Memory B cell (primary cell): ENCODE results near the gene PPP1CB.
"Not testable (repeated sequence)": the region's sequence is repeated elsewhere in the genome, so short reads cannot be mapped to it uniquely, and the experiment has no call there.

Source experiments
- ATAC-seq: fragments of 150-1000 bp; cut with Tn5 transposase; 2 replicates; pipeline ENCODE4 v1.10.0; 2021; ENCODE audit warnings: low read depth, mild to moderate bottlenecking, moderate library complexity
- DNase-seq, 2 donors: peaks; one replicate each; pipeline ENCODE4 v3.0.0; 2022; ENCODE audit warnings: low spot score in 2 of 2
- H3K27ac Mint-ChIP-seq: one replicate; pipeline ENCODE4 v1.8.0; 2022; ENCODE audit warnings: mild to moderate bottlenecking, moderate library complexity, mixed read lengths
- H3K27me3 Mint-ChIP-seq: one replicate; pipeline ENCODE4 v1.8.0; 2022; ENCODE audit warnings: mixed read lengths
- H3K36me3 Mint-ChIP-seq: one replicate; pipeline ENCODE4 v1.8.0; 2022; ENCODE audit warnings: mild to moderate bottlenecking, mixed read lengths
- H3K4me1 Mint-ChIP-seq: one replicate; pipeline ENCODE4 v1.8.0; 2022; ENCODE audit warnings: mixed read lengths
- H3K4me3 Mint-ChIP-seq: one replicate; pipeline ENCODE4 v1.8.0; 2022; ENCODE audit warnings: mild to moderate bottlenecking, moderate library complexity, mixed read lengths
- H3K9me3 Mint-ChIP-seq: one replicate; pipeline ENCODE4 v1.8.0; 2022; ENCODE audit warnings: mixed read lengths

The PPP1CB gene

GRCh38 chr2:28776471-28776870 lies 24.8 kb downstream of the PPP1CB start:
- H3K9me3 Mint-ChIP-seq = no peaks in the 10 kb centered on the region
- no peak overlapping the region for H3K4me3 Mint-ChIP-seq
- H3K27me3 Mint-ChIP-seq = no peaks in the 10 kb centered on the region
- peaks cover 12% of the 10 kb centered on the region for H3K36me3 Mint-ChIP-seq
- H3K4me1 Mint-ChIP-seq = peaks cover 5% of the 10 kb centered on the region
- H3K27ac Mint-ChIP-seq = peak overlapping the region; percentile 28
- ATAC-seq (no peak), DNase-seq (no peak)

GRCh38 chr2:28778392-28778791 lies 26.8 kb downstream of the PPP1CB start:
- Mint-ChIP-seq H3K4me1 (peaks cover 4% of the 10 kb centered on the region), H3K27ac (no peak overlapping the region), H3K36me3 (peaks cover 19% of the 10 kb centered on the region), H3K27me3 (no peaks in the 10 kb centered on the region), H3K4me3 (no peak overlapping the region), H3K9me3 (no peaks in the 10 kb centered on the region)
- ATAC-seq = no peak
- no peak for DNase-seq

DNA sequence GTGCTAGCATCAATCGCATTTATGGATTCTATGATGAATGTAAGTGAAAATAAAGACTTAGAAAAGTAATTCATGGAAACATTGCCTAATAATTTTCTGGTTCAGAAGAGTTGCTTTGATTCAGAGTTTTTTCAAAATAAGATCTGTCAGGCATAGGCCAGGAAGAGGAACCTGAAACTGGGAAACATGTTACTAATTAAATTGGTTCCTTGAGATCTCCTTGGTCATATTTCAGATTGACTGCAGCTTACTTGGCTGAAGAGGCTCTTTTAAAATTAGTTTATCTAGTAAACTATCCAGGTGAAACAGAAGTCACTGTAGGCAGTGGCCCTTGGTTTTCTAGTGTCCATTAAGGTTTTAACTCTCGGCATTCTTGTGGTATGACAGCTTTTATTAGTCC lies 27.4 kb downstream of the PPP1CB start:
- Mint-ChIP-seq H3K27me3 (no peaks in the 10 kb centered on the region), H3K27ac (no peak overlapping the region), H3K36me3 (peaks cover 19% of the 10 kb centered on the region), H3K9me3 (no peaks in the 10 kb centered on the region), H3K4me3 (no peak overlapping the region), H3K4me1 (peaks cover 4% of the 10 kb centered on the region)
- DNase-seq (no peak), ATAC-seq (no peak)

DNA sequence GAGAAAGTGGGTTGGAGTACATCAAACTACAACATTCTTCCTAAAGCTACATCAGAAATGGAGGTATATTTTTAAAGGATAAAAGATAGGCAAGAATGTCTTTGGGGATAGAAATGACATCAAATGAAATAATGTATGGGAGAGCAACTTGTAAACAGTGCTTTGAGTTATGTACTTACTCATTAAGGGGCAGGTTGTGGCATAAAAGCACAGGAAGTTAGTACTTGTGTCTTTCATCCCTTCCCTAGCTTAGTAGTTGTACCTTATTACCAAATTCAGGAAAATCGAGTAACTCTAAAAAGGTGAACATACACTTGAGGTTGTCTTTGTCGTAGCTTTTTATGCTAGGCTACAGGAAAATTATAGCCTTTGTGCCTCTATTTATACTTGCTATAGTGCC lies 28.9 kb downstream of the PPP1CB start:
- H3K4me3 Mint-ChIP-seq = no peak overlapping the region
- ATAC-seq = no peak
- no peaks in the 10 kb centered on the region for H3K27me3 Mint-ChIP-seq
- no peak for DNase-seq
- no peak overlapping the region for H3K27ac Mint-ChIP-seq
- H3K4me1 Mint-ChIP-seq = peaks cover 3% of the 10 kb centered on the region
- peaks cover 19% of the 10 kb centered on the region for H3K36me3 Mint-ChIP-seq
- H3K9me3 Mint-ChIP-seq = no peaks in the 10 kb centered on the region

GRCh38 chr2:28782423-28782822 lies 30.8 kb downstream of the PPP1CB start:
- H3K27ac Mint-ChIP-seq = no peak overlapping the region
- no peaks in the 10 kb centered on the region for H3K9me3 Mint-ChIP-seq
- DNase-seq (no peak), ATAC-seq (no peak)
- H3K4me1 Mint-ChIP-seq = no peaks in the 10 kb centered on the region
- H3K4me3 Mint-ChIP-seq = no peak overlapping the region
- H3K27me3 Mint-ChIP-seq = no peaks in the 10 kb centered on the region
- peaks cover 21% of the 10 kb centered on the region for H3K36me3 Mint-ChIP-seq

DNA sequence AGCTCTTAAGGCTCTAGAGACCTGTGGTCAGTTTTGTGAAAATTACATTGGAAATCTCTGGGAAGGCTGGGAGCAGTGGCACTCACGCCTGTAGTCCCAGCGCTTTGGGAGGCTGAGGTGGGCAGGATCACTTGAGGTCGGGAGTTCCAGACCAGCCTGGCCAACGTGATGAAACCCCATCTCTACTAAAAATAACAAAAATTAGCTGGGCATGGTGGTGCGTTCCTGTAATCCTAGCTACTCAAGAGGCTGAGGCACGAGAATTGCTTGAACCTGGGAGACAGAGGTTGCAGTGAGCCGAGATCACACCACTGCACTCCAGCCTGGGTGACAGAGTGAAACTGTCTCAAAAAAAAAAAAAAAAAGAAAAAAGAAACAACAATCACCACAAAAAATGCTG lies 32.9 kb downstream of the PPP1CB start:
- not testable (repeated sequence) for H3K27ac Mint-ChIP-seq, H3K4me3 Mint-ChIP-seq, H3K9me3 Mint-ChIP-seq, H3K4me1 Mint-ChIP-seq, H3K27me3 Mint-ChIP-seq, DNase-seq, ATAC-seq
- H3K36me3 Mint-ChIP-seq = peaks cover 34% of the 10 kb centered on the region

- H3K4me3 Mint-ChIP-seq = no peak overlapping the region
- ATAC-seq = no peak
- DNase-seq = no peak
- H3K36me3 Mint-ChIP-seq = peaks cover 53% of the 10 kb centered on the region
- H3K9me3 Mint-ChIP-seq = no peaks in the 10 kb centered on the region
- H3K27ac Mint-ChIP-seq = peak overlapping the region; percentile 4
- peaks cover 4% of the 10 kb centered on the region for H3K4me1 Mint-ChIP-seq
- H3K27me3 Mint-ChIP-seq = no peaks in the 10 kb centered on the region
Measured at GRCh38 chr2:28796620-28797019, 45.0 kb downstream of the PPP1CB start.

DNA sequence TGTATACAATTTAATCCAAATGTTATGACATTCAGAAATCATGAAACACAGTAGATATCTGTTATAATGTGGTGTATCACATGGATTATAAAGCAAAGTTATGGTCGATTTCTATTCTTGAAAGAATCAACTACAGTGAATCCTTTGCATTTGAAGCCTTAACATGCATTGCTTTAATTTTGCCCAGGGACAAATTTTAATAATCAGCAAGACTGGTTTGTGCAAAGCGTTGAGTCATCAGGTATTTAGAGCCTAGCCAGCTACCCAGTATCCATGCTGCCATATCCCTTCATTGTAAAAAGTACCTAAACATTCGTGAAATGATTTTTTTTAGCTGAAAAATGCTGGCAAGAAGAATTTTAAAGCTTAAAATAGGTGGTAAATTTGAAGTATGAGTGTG lies 50.1 kb downstream of the PPP1CB start:
- ATAC-seq (no peak), DNase-seq (no peak)
- Mint-ChIP-seq H3K4me3 (no peak overlapping the region), H3K4me1 (no peaks in the 10 kb centered on the region), H3K9me3 (peaks cover 2% of the 10 kb centered on the region), H3K36me3 (peaks cover 29% of the 10 kb centered on the region), H3K27ac (no peak overlapping the region), H3K27me3 (no peaks in the 10 kb centered on the region)

GRCh38 chr2:28802975-28803429 lies 51.4 kb downstream of the PPP1CB start:
- no peak for ATAC-seq
- no peak for DNase-seq
- Mint-ChIP-seq H3K27me3 (no peaks in the 10 kb centered on the region), H3K27ac (no peak overlapping the region), H3K4me3 (no peak overlapping the region), H3K36me3 (peaks cover 17% of the 10 kb centered on the region), H3K9me3 (peaks cover 2% of the 10 kb centered on the region), H3K4me1 (no peaks in the 10 kb centered on the region)

GRCh38 chr2:28809927-28810326 lies 58.3 kb downstream of the PPP1CB start:
- Mint-ChIP-seq H3K27ac (peak overlapping the region; percentile 70), H3K4me3 (peak overlapping the region; percentile 87), H3K36me3 (peaks cover 2% of the 10 kb centered on the region), H3K9me3 (peaks cover 2% of the 10 kb centered on the region), H3K27me3 (no peaks in the 10 kb centered on the region), H3K4me1 (no peaks in the 10 kb centered on the region)
- ATAC-seq = no peak
- no peak for DNase-seq

DNA sequence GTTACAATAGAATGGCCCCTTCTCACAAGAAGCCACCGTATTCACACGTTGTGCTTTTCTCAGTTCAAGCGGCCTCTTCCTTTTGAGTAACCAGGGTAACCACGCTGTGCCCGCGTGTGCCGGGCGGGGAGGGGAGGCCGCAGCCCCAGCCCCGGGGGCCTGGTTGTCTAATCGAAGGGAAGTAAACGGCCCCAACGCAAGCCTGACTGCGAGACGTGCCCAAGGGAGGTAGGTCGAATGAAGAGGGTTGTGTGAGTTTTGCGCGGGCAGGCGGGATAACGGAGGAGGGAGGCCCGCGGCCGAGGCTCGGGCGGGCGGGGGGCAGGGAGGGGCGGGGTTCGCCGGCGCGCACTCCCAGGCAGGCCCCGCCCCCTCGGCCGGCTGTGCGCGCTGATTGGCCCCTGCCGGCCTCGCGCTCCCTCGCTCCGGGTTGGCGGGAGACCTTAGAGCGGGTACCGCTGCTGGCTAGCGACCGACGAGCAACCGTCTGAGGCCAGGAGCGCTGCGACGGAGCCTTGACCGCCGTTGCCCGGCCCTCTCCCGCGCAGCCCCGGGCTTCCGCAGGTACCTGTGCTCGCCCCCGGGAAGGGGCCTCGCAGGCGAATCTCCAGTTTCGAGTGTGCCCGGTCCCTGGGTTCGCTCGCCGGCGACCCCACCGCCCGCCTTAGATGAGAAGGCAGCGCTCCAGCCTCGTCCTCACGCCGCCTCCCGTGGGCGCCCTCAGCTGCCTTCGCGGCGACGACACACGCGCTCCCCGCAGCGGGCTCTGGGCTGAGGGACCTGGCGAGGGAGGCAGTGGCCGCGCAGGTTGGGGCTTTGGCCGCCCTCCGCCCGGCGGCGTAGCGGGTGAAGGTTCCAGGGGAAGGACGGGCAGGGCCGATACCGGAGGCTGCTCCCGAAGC lies 59.0 kb downstream of the PPP1CB start, which contains the start of gene SPDYA:
SPDYA (plus strand) TSS at position 451 of the 902 bp plus-strand sequence. CDS start 5,181 bp downstream, outside the sequence.
- Mint-ChIP-seq H3K36me3 (peaks cover 2% of the 10 kb centered on the region), H3K27ac (peak within 1 kb of the TSS; percentile 70), H3K9me3 (peaks cover 2% of the 10 kb centered on the region)

GRCh38 chr2:28818053-28818452 lies 66.4 kb downstream of the PPP1CB start:
- DNase-seq (no peak), ATAC-seq (no peak)
- Mint-ChIP-seq H3K36me3 (no peaks in the 10 kb centered on the region), H3K27ac (no peak overlapping the region), H3K4me3 (no peak overlapping the region), H3K4me1 (peaks cover 3% of the 10 kb centered on the region), H3K27me3 (no peaks in the 10 kb centered on the region), H3K9me3 (no peaks in the 10 kb centered on the region)

More for the DNA sequence above, 59.0 kb downstream of the PPP1CB start, which contains the start of gene SPDYA:
- peak; percentile 89 for ATAC-seq
- peak; percentile 59 to 61 for DNase-seq
- Mint-ChIP-seq H3K4me3 (peak within 1 kb of the TSS; percentile 87), H3K4me1 (no peaks in the 10 kb centered on the region), H3K27me3 (no peaks in the 10 kb centered on the region)

- no peaks in the 10 kb centered on the region for H3K27me3 Mint-ChIP-seq
- peak; percentile 72 for ATAC-seq
- H3K4me3 Mint-ChIP-seq = no peak overlapping the region
- peaks cover 3% of the 10 kb centered on the region for H3K4me1 Mint-ChIP-seq
- no peak overlapping the region for H3K27ac Mint-ChIP-seq
- peak; percentile 57 to 68 for DNase-seq
- no peaks in the 10 kb centered on the region for H3K9me3 Mint-ChIP-seq
- no peaks in the 10 kb centered on the region for H3K36me3 Mint-ChIP-seq
Measured at GRCh38 chr2:28821295-28821958, 69.8 kb downstream of the PPP1CB start.

DNA sequence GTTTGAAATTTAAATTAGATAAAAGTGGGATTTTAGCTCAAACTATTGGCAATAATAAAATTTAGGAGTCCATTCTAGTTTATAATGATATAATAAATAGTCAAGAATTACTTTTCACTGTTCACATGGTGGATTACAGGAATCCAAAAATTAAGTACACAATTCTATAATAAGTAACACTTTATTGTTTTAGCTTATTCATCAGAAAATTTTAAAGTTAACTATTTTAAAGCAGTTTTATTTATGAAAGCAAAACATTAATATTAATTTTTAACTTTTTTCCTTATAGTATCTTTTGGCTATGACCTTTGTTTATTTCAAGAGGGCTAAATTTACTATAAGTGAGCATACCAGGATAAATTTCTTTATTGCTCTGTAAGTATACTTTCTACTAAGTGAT lies 70.4 kb downstream of the PPP1CB start:
- Mint-ChIP-seq H3K4me1 (peaks cover 3% of the 10 kb centered on the region), H3K27me3 (no peaks in the 10 kb centered on the region), H3K36me3 (no peaks in the 10 kb centered on the region), H3K9me3 (no peaks in the 10 kb centered on the region), H3K27ac (no peak overlapping the region), H3K4me3 (no peak overlapping the region)
- no peak for DNase-seq
- no peak for ATAC-seq
